ENCODE data around the gene ATOSB.
A peak's percentile ranks its signal among the peaks of the same experiment; 100 is the strongest.

ATOSB gene

DNA sequence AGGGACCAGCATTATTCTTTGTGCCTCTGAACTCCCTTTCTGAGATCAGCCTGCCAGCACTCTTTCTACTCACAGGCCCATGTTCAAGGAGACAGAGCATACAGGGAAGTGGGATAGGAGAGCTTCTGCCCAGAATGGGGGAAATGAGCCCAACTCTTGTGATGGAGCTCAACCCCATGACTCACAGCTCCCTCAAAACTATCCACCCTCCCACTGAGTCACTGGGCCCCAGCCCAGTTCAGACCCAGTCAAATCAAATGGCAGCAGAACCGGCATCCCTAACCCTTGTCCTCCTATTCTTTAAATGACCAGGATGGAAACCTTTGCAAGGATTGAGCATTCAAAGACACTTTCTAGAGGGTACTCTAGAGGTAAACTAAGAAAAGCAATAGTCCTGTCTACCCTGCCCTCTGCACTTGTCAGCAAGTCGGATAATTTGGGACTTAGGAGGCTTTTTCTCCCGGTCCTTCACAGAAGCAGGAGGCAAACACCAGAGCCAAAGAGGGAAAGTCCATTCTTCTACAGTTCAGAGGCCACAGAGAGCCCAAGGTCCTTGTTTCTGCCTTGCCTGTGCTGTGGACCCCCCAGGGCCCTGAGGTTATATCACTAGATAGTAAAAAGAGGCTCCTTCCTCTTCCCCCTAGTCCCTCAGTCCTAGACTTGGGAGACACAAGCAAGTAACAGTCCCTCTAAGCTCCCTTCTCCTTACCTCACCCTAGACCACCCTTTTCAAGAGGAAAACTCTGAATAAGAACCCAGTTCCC lies 3.2 kb downstream of the ATOSB start:
- DNase-seq = no peak

- DNase-seq = peak; percentile 83 to 93
Measured at GRCh38 chr9:35111001-35111933, 4.4 kb downstream of the ATOSB start.

- no peak for DNase-seq
Measured at GRCh38 chr9:35110327-35110761, 5.3 kb downstream of the ATOSB start.

DNA sequence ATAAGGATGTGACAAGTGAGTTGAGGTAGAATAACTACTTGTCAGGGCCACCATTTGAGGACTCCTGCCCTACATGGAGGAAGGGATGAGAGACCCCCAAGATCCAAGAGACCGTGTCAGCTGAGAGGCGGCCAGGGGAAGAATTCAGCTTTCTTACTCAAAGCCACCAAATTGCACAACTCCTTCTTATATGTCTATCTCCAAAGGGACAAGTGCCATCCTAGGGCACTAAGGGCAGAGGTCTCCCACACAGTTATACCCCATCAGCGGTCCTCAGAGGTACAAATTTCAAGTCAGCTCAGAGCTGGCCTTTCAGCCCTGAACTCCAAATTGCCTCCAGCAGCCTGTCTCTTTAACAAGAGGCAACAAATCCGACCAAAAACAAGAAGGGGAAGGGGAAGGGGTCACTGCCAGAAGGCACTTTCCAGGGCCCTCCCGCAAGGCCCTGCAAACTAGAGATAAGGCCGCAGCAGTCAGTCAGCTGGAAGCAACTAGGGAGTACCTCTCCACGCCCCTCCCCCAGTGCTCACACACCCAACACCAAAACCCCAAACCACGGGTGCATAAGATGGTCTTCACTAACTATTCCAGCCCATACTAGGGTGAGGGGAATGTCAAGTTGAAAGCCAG lies 6.6 kb downstream of the ATOSB start:
- DNase-seq = no peak

GRCh38 chr9:35108461-35108860 lies 7.2 kb downstream of the ATOSB start:
- DNase-seq = no peak

DNA sequence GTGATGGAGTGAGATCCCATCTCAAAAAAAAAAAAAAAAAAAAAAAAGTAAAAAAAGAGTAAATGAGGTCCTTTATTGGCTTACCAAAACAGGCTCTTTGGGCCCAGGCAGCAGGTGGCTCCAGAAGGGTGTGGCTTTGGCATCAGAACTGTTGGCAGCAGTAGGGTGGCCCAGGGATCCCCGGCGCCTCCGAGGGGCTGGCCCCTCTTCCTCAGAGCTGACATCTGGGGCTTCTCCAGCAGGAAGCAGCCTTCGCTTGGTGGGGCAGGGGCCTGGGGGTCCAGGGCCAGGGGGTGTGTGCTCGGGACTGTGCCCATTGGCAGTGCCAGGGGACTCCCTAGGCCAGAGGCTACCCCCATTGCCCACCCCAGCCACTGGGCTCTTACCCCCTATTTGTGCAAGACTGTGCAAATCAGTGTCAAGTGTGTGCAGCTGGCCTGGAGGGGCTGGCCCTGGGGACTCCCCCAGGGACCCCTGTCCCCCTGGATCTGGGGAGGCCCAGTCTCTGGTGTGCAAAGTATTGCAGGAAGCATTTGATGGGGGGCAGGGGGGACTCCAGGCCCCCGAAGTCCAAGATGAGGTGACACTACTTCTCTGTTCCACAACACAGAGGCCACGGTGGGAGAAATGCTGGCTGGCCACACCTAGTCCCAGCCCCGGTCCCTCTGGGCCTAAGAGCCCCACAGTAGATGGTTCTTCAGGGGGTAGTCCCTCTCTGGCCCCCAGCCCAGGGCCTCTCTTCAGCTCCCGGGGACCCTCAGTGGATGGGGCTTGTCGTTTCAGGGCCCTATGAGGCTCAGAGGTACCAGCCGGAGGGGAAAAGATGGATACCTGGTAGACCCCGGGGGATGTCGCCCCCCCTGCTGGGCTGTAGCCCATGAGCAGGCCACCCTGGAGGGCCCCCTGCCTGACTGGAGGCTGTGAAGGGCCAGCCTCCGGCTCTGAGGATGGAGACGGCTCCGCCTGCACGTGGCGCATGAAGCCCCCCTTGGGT lies 8.1 kb downstream of the ATOSB start:
- DNase-seq = no peak

- no peak for DNase-seq
Measured at GRCh38 chr9:35106343-35106730, 9.3 kb downstream of the ATOSB start.

DNA sequence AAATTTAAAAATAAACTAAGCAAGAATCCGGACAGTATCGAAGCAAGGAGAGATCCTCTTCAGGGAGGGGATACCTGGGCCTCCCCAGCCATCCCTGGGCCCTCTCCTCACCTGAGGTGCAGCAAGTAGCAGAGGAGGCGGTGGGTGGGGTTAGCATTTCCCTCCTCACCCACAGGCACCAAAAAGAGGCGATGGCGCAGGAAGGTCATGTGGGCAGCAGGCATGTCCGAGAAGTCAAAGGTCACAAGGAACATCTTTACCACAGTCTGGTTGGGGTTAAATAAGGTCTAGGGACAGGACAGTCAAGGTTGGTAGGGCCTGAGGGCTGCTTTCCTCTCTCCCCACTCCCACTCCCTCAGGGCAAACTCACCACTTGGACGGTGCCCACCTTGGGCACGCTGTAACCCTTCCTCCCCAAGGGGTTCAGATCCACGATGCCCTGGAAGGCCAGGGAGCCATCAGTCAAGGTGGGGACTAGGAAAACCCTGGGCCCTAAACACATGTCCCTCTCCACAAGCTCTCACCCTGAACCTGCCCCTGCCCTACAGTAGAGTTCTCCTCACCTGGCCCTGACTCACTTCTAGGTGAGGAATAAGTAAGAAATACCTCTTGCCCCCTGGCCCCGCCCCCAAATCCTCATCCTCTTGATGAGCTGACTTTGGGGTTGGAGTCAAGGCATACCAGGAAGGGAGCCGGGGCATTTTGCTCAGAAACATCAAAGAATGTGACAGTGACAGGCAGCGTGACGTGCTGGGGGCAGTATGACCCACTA lies 9.9 kb downstream of the ATOSB start:
- DNase-seq = no peak

- DNase-seq = no peak
Measured at GRCh38 chr9:35105126-35105525, 10.5 kb downstream of the ATOSB start.

DNA sequence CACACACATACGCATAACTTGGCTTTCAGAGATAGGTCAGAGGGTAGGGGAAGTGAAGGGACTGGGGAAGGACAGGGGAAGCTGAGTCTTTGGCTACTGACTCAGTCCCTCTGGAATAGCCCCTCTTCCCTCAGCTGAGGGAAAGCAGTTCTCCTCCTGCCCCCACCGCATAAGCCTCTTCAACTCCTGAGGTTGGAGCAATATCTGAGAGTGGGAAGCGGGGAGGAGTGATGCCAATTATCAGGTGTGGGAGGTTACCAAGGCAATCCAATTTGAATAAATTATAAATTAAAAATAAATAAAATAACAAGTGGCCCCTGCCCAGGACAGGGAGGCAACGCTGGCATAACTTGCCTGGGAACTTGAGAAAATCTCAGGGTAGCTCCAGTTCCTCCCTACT lies 11.1 kb downstream of the ATOSB start:
- DNase-seq = no peak

GRCh38 chr9:35103660-35104191 lies 11.9 kb downstream of the ATOSB start:
- no peak for DNase-seq

GRCh38 chr9:35102769-35103659 lies 12.6 kb downstream of the ATOSB start, which contains the start of gene STOML2:
STOML2 (minus strand) TSS chr9:35103131; CDS start chr9:35103094, 37 bp downstream.
- DNase-seq = peak; percentile 82 to 87

GRCh38 chr9:35102465-35102768 lies 13.2 kb downstream of the ATOSB start:
- no peak for DNase-seq

- no peak for DNase-seq
Measured at GRCh38 chr9:35097573-35097972, 18.1 kb downstream of the ATOSB start.

DNA sequence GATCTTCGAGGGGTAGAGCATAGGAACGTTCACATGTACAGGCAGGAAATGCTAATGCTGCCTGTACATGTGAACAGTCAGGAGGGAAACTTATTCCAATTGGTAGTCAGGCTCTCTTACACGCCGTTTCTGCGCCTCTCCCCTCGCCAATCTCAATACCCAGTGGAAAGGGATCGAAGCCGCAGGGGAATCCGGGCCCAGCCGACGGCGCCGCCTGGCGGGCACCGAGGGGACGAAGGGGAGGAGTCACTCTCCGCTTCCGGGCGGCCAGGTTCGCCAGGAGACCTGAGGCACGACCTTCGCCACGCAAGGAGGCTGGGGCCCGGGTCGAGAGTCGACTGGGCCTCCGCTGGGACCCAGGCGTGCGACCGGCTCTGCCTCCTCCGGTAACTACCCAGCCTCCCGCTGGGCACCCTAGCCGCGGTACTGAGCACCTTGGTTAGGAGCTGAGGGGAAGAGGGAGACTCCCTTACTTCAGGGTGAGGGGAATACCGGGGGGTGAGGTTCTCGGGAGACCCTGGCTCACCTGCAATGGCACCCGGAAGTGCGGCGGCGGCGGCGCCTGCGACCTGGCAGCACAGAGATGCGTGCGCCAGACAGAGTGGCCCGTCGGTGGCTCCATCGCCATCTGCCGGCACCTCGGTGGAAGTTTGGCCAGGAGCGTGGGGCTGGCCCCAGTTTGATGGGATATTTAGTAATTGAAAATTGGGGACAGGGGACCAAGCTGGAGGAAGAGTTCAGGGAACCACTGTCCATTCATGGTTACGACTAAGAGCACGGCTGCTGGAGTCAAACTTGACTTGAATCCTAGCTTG lies 19.4 kb downstream of the ATOSB start, which contains the start of gene PIGO:
Gene PIGO (minus strand): TSS at position 557 of the 815 bp plus-strand sequence. CDS start 1,026 bp downstream, outside the sequence.
- DNase-seq = peak; percentile 60 to 81

- no peak for DNase-seq
Measured at GRCh38 chr9:35091536-35091935, 24.1 kb downstream of the ATOSB start.

DNA sequence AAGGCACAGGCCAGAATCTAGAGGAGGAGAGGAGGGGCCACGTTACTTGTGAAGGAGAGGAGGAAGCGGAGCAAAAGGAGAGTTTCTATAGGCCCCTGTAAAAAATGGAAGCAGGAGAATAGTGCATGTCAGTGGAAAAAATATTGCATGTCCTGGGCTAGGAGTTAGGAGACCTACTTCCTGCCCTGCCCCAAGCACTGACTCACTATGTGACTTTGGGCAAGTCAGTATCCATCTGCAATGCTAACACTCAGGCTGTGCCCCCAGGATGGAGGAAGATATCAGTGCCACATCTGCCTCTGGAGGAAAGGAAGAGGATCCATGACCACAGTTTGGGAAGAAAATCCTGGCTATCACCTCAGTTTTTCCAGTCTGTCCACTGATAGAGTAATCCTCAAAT lies 26.2 kb downstream of the ATOSB start:
- DNase-seq = no peak

DNA sequence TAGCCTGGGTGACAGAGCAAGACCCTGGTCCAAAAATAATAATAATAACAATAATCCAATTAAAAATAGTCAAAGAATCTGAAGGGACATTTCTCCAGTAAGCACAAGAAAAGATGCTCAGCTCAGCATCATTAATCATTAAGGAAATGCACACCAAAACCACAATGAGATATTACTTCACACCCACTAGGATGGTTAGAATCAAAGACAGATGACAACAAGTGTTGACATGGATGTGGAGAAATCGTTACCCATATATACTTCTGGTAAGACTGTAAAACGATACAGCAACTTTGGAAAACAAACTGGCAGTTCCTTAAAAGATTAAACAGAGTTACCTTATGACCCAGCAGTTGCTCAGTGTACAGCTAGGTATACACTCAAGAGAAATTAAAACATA lies 30.6 kb downstream of the ATOSB start:
- no peak for DNase-seq
